Upper lobe of left lung (tissue), 6 donors: ENCODE measurements around the gene HHAT. TPM values are rescaled to one million over a fixed set of nuclear protein-coding genes. Genes with fewer than 3 reads are reported as not detected.

ENCODE experiments used
- ATAC-seq, 2 donors: fragments of 200-7000 bp; cut with Tn5 transposase; one replicate each; pipeline ENCODE4 v1.9.1; 2022; ENCODE audit warnings: mild to moderate bottlenecking in 2 of 2, moderate library complexity in 2 of 2; ENCODE audit not compliant: low FRiP score in 2 of 2
- DNase-seq, 2 donors: peaks; one replicate each; pipeline ENCODE4 v3.0.0-alpha.2; 2019 to 2020
- H3K27ac ChIP-seq, 4 donors: fragments of 200-600 bp; sonication (generic); one replicate each; pipeline ENCODE4 v1.5.1; 2016 to 2019
- H3K27me3 ChIP-seq, 4 donors: fragments of 200-600 bp; sonication (generic); one replicate each; pipeline ENCODE4 v1.5.1; 2017 to 2019
- H3K36me3 ChIP-seq, 4 donors: fragments of 200-600 bp; sonication (generic); one replicate each; pipeline ENCODE4 v1.5.1; 2016 to 2019
- H3K4me1 ChIP-seq, 4 donors: fragments of 200-600 bp; sonication (generic); one replicate each; pipeline ENCODE4 v1.5.1; 2018 to 2019
- H3K4me3 ChIP-seq, 4 donors: fragments of 200-600 bp; sonication (generic); one replicate each; pipeline ENCODE4 v1.5.1; 2017 to 2019; ENCODE audit warnings: mild to moderate bottlenecking in 2 of 4, moderate library complexity in 1 of 4
- H3K9me3 ChIP-seq, 4 donors: fragments of 200-600 bp; sonication (generic); one replicate each; pipeline ENCODE4 v1.5.1; 2018 to 2019
- CTCF ChIP-seq, 6 experiments: fragments of 450-650 bp in 4 of 6; fragments of 200-600 bp in 2 of 6; sonication (generic) in 2 of 6; IDR thresholded peaks; one replicate each; pipeline ENCODE4 v1.5.1; 2016 to 2019; ENCODE audit warnings: antibody characterized with exemption in 6 of 6
- EP300 ChIP-seq, 4 donors: sonication (generic); formaldehyde crosslinking; IDR thresholded peaks; one replicate each; pipeline ENCODE4 v1.5.1; 2017; ENCODE audit warnings: antibody characterized with exemption in 4 of 4, control low read depth in 2 of 4
- POLR2A ChIP-seq, 4 donors: fragments of 450-650 bp; IDR thresholded peaks; one replicate each; pipeline ENCODE4 v1.5.1; 2016 to 2017; ENCODE audit warnings: antibody characterized with exemption in 4 of 4, mild to moderate bottlenecking in 2 of 4
- POLR2AphosphoS5 ChIP-seq, 2 donors: sonication (generic); formaldehyde crosslinking; IDR thresholded peaks; one replicate each; pipeline ENCODE4 v1.5.1; 2017; ENCODE audit warnings: antibody characterized with exemption in 2 of 2
- WGBS, 2 donors: methylation state at CpG; one replicate each; pipeline ENCODE4 v1.1.5; 2017 to 2018; 5-methylcytosine and 5-hydroxymethylcytosine counted together
- total RNA-seq, 6 donors: library from RNA; depleted of rRNA in 4 of 6; stranded (reverse); fragments of >200 nt in 4 of 6; gene quantifications; one replicate each; pipeline versions ENCODE4 v1.1.0 to v1.2.1, GENCODE V29; 2016 to 2021
- donor health status: DM: no; HTN: no; CAD: no; lungs with moderate emphysema.
- donor health status: DM: no; HTN: yes; CAD: no; lungs with severe emphysema.

Gene HHAT
- total RNA-seq, 6 donors from 2014 or later: 4.6 to 8.1 (median 5.7) TPM

GRCh38 chr1:210476730-210477129 lies 148.0 kb downstream of the HHAT start:
- WGBS, 2 donors: 100% methylated on average over 1 of the region's 1 CpG
- no peak for DNase-seq
- Histone ChIP-seq H3K27ac (no peak overlapping the region), H3K4me1 (no peaks in the 10 kb centered on the region), H3K4me3 (no peak overlapping the region), H3K27me3 (no peaks in the 10 kb centered on the region), H3K9me3 (no peaks in the 10 kb centered on the region), H3K36me3 (no peaks in the 10 kb centered on the region)
- TF ChIP-seq POLR2AphosphoS5 (IDR thresholded peaks at IDR 0.05): no peak
- TF ChIP-seq CTCF (IDR thresholded peaks at IDR 0.05): no peak
- TF ChIP-seq EP300 (IDR thresholded peaks at IDR 0.05): no peak
- TF ChIP-seq POLR2A (IDR thresholded peaks at IDR 0.05): no peak
- no peak for ATAC-seq

GRCh38 chr1:210477328-210477924 lies 148.7 kb downstream of the HHAT start:
- Histone ChIP-seq H3K9me3 (no peaks in the 10 kb centered on the region), H3K4me1 (no peaks in the 10 kb centered on the region), H3K27ac (no peak overlapping the region), H3K27me3 (no peaks in the 10 kb centered on the region), H3K4me3 (no peak overlapping the region), H3K36me3 (no peaks in the 10 kb centered on the region)
- no peak for TF ChIP-seq EP300 (IDR thresholded peaks at IDR 0.05)
- TF ChIP-seq CTCF (IDR thresholded peaks at IDR 0.05): no peak
- TF ChIP-seq POLR2A (IDR thresholded peaks at IDR 0.05): no peak
- TF ChIP-seq POLR2AphosphoS5 (IDR thresholded peaks at IDR 0.05): no peak
- 68% methylated on average over 5 of the region's 5 CpGs for WGBS, 2 donors
- ATAC-seq (no peak), DNase-seq (no peak)

GRCh38 chr1:210478820-210479219 lies 150.1 kb downstream of the HHAT start:
- WGBS, 2 donors: 87% methylated on average over 5 of the region's 5 CpGs

GRCh38 chr1:210482491-210482890 lies 153.8 kb downstream of the HHAT start:
- 91 to 92% methylated on average over 6 of the region's 6 CpGs for WGBS, 2 donors
- H3K4me3 ChIP-seq: no peak overlapping the region

More at GRCh38 chr1:210478820-210479219, 150.1 kb downstream of the HHAT start:
- no peak for DNase-seq
- Histone ChIP-seq H3K27ac (no peak overlapping the region), H3K27me3 (no peaks in the 10 kb centered on the region), H3K4me1 (no peaks in the 10 kb centered on the region), H3K4me3 (no peak overlapping the region), H3K9me3 (no peaks in the 10 kb centered on the region), H3K36me3 (no peaks in the 10 kb centered on the region)
- TF ChIP-seq EP300 (IDR thresholded peaks at IDR 0.05) (no peak), POLR2AphosphoS5 (IDR thresholded peaks at IDR 0.05) (no peak)
- no peak for ATAC-seq

GRCh38 chr1:210482945-210483617 lies 154.4 kb downstream of the HHAT start:
- DNase-seq: no peak
- Histone ChIP-seq H3K4me3 (no peak overlapping the region), H3K36me3 (no peaks in the 10 kb centered on the region), H3K4me1 (no peaks in the 10 kb centered on the region), H3K27ac (no peak overlapping the region), H3K27me3 (no peaks in the 10 kb centered on the region), H3K9me3 (no peaks in the 10 kb centered on the region)
- TF ChIP-seq CTCF (IDR thresholded peaks at IDR 0.05) (no peak), EP300 (IDR thresholded peaks at IDR 0.05) (no peak), POLR2AphosphoS5 (IDR thresholded peaks at IDR 0.05) (no peak), POLR2A (IDR thresholded peaks at IDR 0.05) (no peak)
- WGBS, 2 donors: 87 to 90% methylated on average over 3 of the region's 3 CpGs
- no peak for ATAC-seq

More at GRCh38 chr1:210482491-210482890, 153.8 kb downstream of the HHAT start:
- no peaks in the 10 kb centered on the region for H3K36me3 ChIP-seq
- H3K27ac ChIP-seq: no peak overlapping the region
- ATAC-seq (no peak), DNase-seq (no peak)
- TF ChIP-seq POLR2A (IDR thresholded peaks at IDR 0.05) (no peak), EP300 (IDR thresholded peaks at IDR 0.05) (no peak), CTCF (IDR thresholded peaks at IDR 0.05) (no peak), POLR2AphosphoS5 (IDR thresholded peaks at IDR 0.05) (no peak)
- no peaks in the 10 kb centered on the region for H3K9me3 ChIP-seq
- H3K4me1 ChIP-seq: no peaks in the 10 kb centered on the region
- no peaks in the 10 kb centered on the region for H3K27me3 ChIP-seq
